ENCODE results near the gene COX4I1.

COX4I1 gene

DNA sequence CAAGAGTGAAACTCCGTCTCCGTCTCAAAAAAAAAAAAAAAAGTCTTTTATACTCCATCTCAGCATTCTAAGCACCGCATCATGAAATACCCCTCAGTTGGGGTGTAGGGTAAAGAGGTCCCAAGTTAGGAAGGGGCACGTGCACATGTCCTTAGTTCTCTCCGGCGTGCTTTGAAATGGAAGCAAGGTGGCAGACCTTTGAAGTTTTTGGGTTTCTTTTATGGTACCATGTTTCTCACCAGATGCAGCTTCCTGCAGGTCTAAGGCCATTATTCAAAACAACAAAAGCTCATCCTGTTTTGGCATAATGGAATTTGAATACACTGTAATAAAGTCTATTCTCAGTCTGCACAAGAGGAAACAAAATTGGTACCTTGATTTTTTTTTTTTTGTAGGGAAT, 9.7 kb upstream of the COX4I1 start:
- no peak for DNase-seq
- H3K36me3 ChIP-seq, result peaks cover 12% of the 10 kb centered on the region
- no peaks in the 10 kb centered on the region for H3K9me3 ChIP-seq (ENCODE audit: severe bottlenecking)
- no peak overlapping the region for H3K4me3 ChIP-seq (ENCODE audit: low read depth, low read length)
- H3K27me3 ChIP-seq (ENCODE audit: insufficient read depth, low read depth, severe bottlenecking), result no peaks in the 10 kb centered on the region
- TF ChIP-seq, protein P1, sequence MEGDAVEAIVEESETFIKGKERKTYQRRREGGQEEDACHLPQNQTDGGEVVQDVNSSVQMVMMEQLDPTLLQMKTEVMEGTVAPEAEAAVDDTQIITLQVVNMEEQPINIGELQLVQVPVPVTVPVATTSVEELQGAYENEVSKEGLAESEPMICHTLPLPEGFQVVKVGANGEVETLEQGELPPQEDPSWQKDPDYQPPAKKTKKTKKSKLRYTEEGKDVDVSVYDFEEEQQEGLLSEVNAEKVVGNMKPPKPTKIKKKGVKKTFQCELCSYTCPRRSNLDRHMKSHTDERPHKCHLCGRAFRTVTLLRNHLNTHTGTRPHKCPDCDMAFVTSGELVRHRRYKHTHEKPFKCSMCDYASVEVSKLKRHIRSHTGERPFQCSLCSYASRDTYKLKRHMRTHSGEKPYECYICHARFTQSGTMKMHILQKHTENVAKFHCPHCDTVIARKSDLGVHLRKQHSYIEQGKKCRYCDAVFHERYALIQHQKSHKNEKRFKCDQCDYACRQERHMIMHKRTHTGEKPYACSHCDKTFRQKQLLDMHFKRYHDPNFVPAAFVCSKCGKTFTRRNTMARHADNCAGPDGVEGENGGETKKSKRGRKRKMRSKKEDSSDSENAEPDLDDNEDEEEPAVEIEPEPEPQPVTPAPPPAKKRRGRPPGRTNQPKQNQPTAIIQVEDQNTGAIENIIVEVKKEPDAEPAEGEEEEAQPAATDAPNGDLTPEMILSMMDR (IDR thresholded peaks at IDR 0.05; ENCODE audit: low read depth, low read length), result no peak
- H3K27ac ChIP-seq, result no peak overlapping the region

GRCh38 chr16:85793662-85794298, 5.7 kb upstream of the COX4I1 start:
- peaks cover 5% of the 10 kb centered on the region for H3K36me3 ChIP-seq
- no peak overlapping the region for H3K4me3 ChIP-seq (ENCODE audit: low read depth, low read length)
- TF ChIP-seq, protein P1 (IDR thresholded peaks at IDR 0.05; ENCODE audit: low read depth, low read length), result no peak
- no peaks in the 10 kb centered on the region for H3K27me3 ChIP-seq (ENCODE audit: insufficient read depth, low read depth, severe bottlenecking)
- no peaks in the 10 kb centered on the region for H3K9me3 ChIP-seq (ENCODE audit: severe bottlenecking)
- no peak overlapping the region for H3K27ac ChIP-seq
- no peak for DNase-seq

GRCh38 chr16:85794696-85795095, 4.8 kb upstream of the COX4I1 start:
- no peak for DNase-seq
- no peaks in the 10 kb centered on the region for H3K27me3 ChIP-seq (ENCODE audit: insufficient read depth, low read depth, severe bottlenecking)
- TF ChIP-seq, protein P1 (IDR thresholded peaks at IDR 0.05; ENCODE audit: low read depth, low read length), result no peak
- H3K9me3 ChIP-seq (ENCODE audit: severe bottlenecking), result no peaks in the 10 kb centered on the region
- no peak overlapping the region for H3K4me3 ChIP-seq (ENCODE audit: low read depth, low read length)
- no peak overlapping the region for H3K27ac ChIP-seq
- H3K36me3 ChIP-seq, result peaks cover 5% of the 10 kb centered on the region

- H3K27me3 ChIP-seq (ENCODE audit: insufficient read depth, low read depth, severe bottlenecking), result no peaks in the 10 kb centered on the region
- H3K9me3 ChIP-seq (ENCODE audit: severe bottlenecking), result no peaks in the 10 kb centered on the region
- no peak for DNase-seq
- TF ChIP-seq, protein P1 (IDR thresholded peaks at IDR 0.05; ENCODE audit: low read depth, low read length), result no peak
- H3K36me3 ChIP-seq, result peaks cover 5% of the 10 kb centered on the region
- H3K4me3 ChIP-seq (ENCODE audit: low read depth, low read length), result no peak overlapping the region
- H3K27ac ChIP-seq, result no peak overlapping the region
Observed at GRCh38 chr16:85796152-85796551, 3.3 kb upstream of the COX4I1 start.

DNA sequence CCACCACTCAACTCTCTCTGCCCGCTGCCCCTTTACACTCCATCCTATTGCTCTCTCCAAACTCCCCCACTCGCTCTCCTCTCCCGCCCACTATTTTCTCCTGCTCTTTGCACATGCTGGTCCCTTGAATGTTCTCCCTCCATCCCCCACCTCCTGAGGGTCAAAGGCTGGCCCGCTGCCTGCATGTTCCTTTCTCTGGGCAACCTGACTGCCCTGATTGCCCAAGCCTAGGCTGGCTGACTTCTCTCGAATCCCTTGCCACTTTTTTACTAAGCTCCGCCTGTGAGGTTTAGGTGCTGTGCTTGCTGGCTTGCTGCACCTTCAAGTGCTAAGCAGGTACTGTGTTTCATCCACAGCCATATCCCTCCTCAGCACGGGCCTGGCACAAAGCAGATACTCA, 2.9 kb upstream of the COX4I1 start:
- Histone ChIP-seq H3K27me3 (ENCODE audit: insufficient read depth, low read depth, severe bottlenecking) (no peaks in the 10 kb centered on the region), H3K27ac (no peak overlapping the region), H3K36me3 (peaks cover 3% of the 10 kb centered on the region), H3K9me3 (ENCODE audit: severe bottlenecking) (no peaks in the 10 kb centered on the region), H3K4me3 (ENCODE audit: low read depth, low read length) (no peak overlapping the region)
- TF ChIP-seq, protein P1 (IDR thresholded peaks at IDR 0.05; ENCODE audit: low read depth, low read length), result no peak
- no peak for DNase-seq

DNA sequence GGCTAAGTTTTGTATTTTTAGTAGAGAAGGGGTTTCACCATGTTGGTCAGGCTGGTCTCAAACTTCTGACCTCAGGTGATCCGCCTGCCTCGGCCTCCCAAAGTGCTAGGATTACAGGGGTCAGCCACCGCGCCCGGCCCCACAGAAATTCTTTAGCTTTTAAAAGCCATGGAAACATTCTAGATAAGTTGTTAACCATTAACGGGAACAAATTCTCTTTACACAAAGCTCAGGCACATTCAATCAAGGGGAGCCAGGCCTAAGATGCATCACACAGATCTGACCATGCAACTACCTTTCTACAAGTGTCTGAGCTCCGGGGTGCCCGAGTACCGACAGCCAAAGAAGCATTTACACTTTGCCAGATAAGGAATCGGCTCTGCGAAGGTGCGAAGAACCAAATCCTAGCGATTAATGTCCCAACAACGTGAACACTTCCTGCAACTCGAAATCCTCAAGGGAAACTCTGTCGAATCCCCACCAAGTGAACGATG, 1.2 kb upstream of the COX4I1 start:
- peak overlapping the region; percentile 74 for H3K4me3 ChIP-seq (ENCODE audit: low read depth, low read length)
- peak overlapping the region; percentile 81 for H3K27ac ChIP-seq
- H3K9me3 ChIP-seq (ENCODE audit: severe bottlenecking), result no peaks in the 10 kb centered on the region
- DNase-seq, result no peak
- H3K36me3 ChIP-seq, result no peaks in the 10 kb centered on the region; the same call in 1 of the 2 replicates
- TF ChIP-seq, protein P1 (IDR thresholded peaks at IDR 0.05; ENCODE audit: low read depth, low read length), result no peak
- H3K27me3 ChIP-seq (ENCODE audit: insufficient read depth, low read depth, severe bottlenecking), result no peaks in the 10 kb centered on the region
